DND-41 (cell line): Measurements from ENCODE around the gene GOLGA3.
"Not testable (repeated sequence)": the region's sequence is repeated elsewhere in the genome, so short reads cannot be mapped to it uniquely, and the experiment has no call there.

Experiments
- ATAC-seq: fragments of 200-7000 bp; cut with Tn5 transposase; 3 replicates; pipeline ENCODE4 v1.9.1; 2021; ENCODE audit warnings: low read depth; ENCODE audit not compliant: insufficient read depth
- DNase-seq: peaks from one replicate; pipeline ENCODE4 v3.0.0-alpha.2; 2020
- H2AFZ ChIP-seq: 2 replicates; pipeline ENCODE4 v1.6.0; 2012; ENCODE audit warnings: low read depth, low read length
- H3K27ac ChIP-seq: 2 replicates; pipeline ENCODE4 v1.5.1; 2012; ENCODE audit warnings: low read length, inconsistent platforms
- H3K27me3 ChIP-seq: fragments of 200-600 bp; sonication (generic); 2 replicates; pipeline ENCODE4 v1.6.0; 2012; ENCODE audit warnings: low read length, mild to moderate bottlenecking, inconsistent platforms; ENCODE audit not compliant: insufficient read depth, poor library complexity
- H3K36me3 ChIP-seq: 2 replicates; pipeline ENCODE4 v1.5.1; 2012; ENCODE audit warnings: low read length, inconsistent platforms; ENCODE audit not compliant: insufficient read depth
- H3K4me1 ChIP-seq: 2 replicates; pipeline ENCODE4 v1.5.1; 2012; ENCODE audit warnings: mild to moderate bottlenecking, low read length; ENCODE audit not compliant: insufficient read depth
- H3K4me2 ChIP-seq: 2 replicates; pipeline ENCODE4 v1.6.0; 2012; ENCODE audit warnings: mild to moderate bottlenecking, moderate library complexity, low read length, inconsistent platforms; ENCODE audit not compliant: insufficient read depth
- H3K4me3 ChIP-seq, 2 experiments: fragments of 200-600 bp in 1 of 2; shearing (Covaris generic) in 1 of 2; 2 replicates each; pipeline ENCODE4 v1.5.1; 2012 to 2016; ENCODE audit warnings: inconsistent platforms in 2 of 2, low read length in 2 of 2, mild to moderate bottlenecking in 2 of 2, low read depth in 1 of 2, moderate library complexity in 1 of 2
- H3K79me2 ChIP-seq: 2 replicates; pipeline ENCODE4 v1.6.0; 2012; ENCODE audit warnings: low read length, inconsistent platforms; ENCODE audit not compliant: insufficient read depth
- H3K9ac ChIP-seq: 2 replicates; pipeline ENCODE4 v1.6.0; 2012; ENCODE audit warnings: low read depth, mild to moderate bottlenecking, inconsistent platforms, low read length, moderate library complexity
- H3K9me3 ChIP-seq: 2 replicates; pipeline ENCODE4 v1.5.1; 2012; ENCODE audit warnings: low read length, moderate library complexity, mild to moderate bottlenecking, inconsistent platforms; ENCODE audit not compliant: insufficient read depth, severe bottlenecking
- H4K20me1 ChIP-seq: 2 replicates; pipeline ENCODE4 v1.6.0; 2012; ENCODE audit warnings: low read length; ENCODE audit not compliant: insufficient read depth
- CTCF ChIP-seq: IDR thresholded peaks from 2 replicates; pipeline ENCODE4 v1.5.1; 2012; ENCODE audit warnings: borderline replicate concordance, low read length, moderate library complexity, mild to moderate bottlenecking; ENCODE audit not compliant: poor library complexity, severe bottlenecking; ENCODE audit errors: extremely low read depth
- EZH2 ChIP-seq: IDR thresholded peaks from 3 replicates; pipeline ENCODE4 v1.6.1; 2012; ENCODE audit warnings: borderline replicate concordance, low read depth, mild to moderate bottlenecking, moderate library complexity, low read length, inconsistent platforms; ENCODE audit not compliant: severe bottlenecking

The GOLGA3 gene

GRCh38 chr12:132850291-132850690, 21.6 kb upstream of the GOLGA3 start:
- ATAC-seq (no peak), DNase-seq (no peak)
- Histone ChIP-seq H3K4me2 (no peak overlapping the region), H3K27me3 (no peaks in the 10 kb centered on the region), H3K36me3 (peaks cover 61% of the 10 kb centered on the region), H3K27ac (no peak overlapping the region), H3K79me2 (no peaks in the 10 kb centered on the region), H3K9ac (no peak overlapping the region), H3K4me3 (no peak overlapping the region), H3K4me1 (no peaks in the 10 kb centered on the region), H2AFZ (no peak overlapping the region), H3K9me3 (no peaks in the 10 kb centered on the region), H4K20me1 (no peaks in the 10 kb centered on the region)
- TF ChIP-seq EZH2, result no peak
- TF ChIP-seq CTCF, result no peak

DNA sequence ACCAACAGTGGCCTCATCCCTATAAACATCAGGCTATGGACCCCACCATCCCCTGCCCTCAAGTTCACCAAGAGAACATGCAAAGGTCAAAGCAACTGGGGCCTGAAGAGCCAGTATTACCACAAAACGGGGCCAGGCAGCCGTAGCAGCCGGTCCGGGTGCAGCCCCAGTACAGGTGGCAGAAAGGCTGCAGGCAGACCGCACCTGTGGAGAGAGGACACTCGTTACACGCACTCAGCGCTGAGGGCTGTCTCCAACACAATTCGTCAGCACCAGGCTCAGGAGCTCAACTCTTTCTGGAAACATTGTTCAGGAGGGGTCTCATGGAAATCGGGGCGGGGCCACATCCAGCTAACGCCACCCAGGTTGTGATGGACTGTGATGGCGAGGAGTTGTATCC, 19.9 kb upstream of the GOLGA3 start:
- Histone ChIP-seq H3K4me2 (no peak overlapping the region), H4K20me1 (no peaks in the 10 kb centered on the region), H3K9me3 (no peaks in the 10 kb centered on the region), H3K4me3 (no peak overlapping the region), H3K27me3 (no peaks in the 10 kb centered on the region), H2AFZ (no peak overlapping the region), H3K27ac (no peak overlapping the region), H3K36me3 (peaks cover 52% of the 10 kb centered on the region), H3K9ac (no peak overlapping the region), H3K4me1 (no peaks in the 10 kb centered on the region), H3K79me2 (no peaks in the 10 kb centered on the region)
- ATAC-seq (no peak), DNase-seq (no peak)
- TF ChIP-seq EZH2 (no peak), CTCF (no peak)

DNA sequence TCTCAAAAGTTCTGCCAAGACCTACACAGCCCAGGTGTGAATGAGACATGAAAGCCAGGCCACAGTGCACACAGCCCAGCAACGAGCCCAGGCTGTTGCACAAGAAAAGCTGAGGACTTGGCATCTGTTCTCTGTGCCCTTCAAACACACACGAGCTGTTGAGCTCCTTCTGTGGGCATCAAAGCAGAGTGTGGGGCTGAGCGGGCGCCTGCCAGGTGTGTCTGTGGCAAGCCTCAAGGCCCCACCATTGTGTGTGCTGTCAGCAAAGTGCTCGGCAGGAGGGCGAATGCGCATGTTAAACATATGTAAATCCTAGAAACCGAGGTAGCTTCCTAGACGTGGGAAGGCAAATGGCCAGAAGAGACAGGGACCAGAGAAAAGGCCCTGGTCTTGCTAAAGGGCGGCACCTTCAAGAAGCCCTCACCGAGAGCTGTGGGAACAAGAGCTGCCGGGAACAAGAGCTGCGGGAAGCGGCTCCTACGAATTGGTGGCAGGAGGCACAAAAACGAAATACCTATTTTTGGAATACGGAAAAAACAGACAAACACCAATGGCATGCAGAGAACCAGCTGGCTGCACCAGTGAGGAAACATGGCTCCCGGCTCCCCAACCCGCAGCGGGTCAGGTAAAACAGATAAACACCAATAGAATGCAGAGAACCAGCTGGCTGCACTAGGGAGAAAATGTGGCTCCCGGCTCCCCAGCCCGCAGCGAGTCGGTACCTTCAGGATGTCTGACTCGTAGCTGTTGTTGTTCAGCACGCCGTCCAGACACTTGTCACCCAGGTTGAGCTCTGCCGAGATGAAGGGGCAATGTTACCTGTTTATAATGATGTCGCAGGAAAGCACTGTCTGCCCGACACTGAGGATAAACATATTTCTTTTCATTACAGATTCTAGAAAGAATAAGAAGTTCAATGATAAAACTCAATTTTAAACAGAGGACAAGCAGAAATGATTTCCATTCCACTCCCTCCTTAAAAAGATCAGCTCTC, 19.0 kb upstream of the GOLGA3 start:
- ATAC-seq, result peak; percentile 47; the same call in 1 of the 3 replicates
- Histone ChIP-seq H4K20me1 (no peaks in the 10 kb centered on the region), H3K4me3 (no peak overlapping the region), H2AFZ (no peak overlapping the region), H3K27me3 (no peaks in the 10 kb centered on the region), H3K9ac (no peak overlapping the region), H3K27ac (no peak overlapping the region), H3K4me2 (no peak overlapping the region), H3K79me2 (no peaks in the 10 kb centered on the region), H3K36me3 (peaks cover 47% of the 10 kb centered on the region), H3K4me1 (no peaks in the 10 kb centered on the region), H3K9me3 (no peaks in the 10 kb centered on the region)
- TF ChIP-seq EZH2, result no peak
- DNase-seq, result no peak

- not testable (repeated sequence) for H3K4me1 ChIP-seq
- peaks cover 43% of the 10 kb centered on the region for H3K36me3 ChIP-seq
Observed at GRCh38 chr12:132844681-132845080, 16.0 kb upstream of the GOLGA3 start.

More at GRCh38 chr12:132844681-132845080, 16.0 kb upstream of the GOLGA3 start:
- H3K27me3 ChIP-seq, H3K79me2 ChIP-seq, H3K4me3 ChIP-seq, H2AFZ ChIP-seq, DNase-seq, ATAC-seq, H3K9me3 ChIP-seq, H3K27ac ChIP-seq, H4K20me1 ChIP-seq, H3K9ac ChIP-seq, H3K4me2 ChIP-seq: not testable (repeated sequence)
